HCEC 1CT (cell line): ENCODE results near the gene SRD5A3.

Experiments
- DNase-seq: peaks from one replicate; pipeline ENCODE4 v3.0.0-alpha.2; 2017

SRD5A3 gene

GRCh38 chr4:55410431-55410830 lies 64.4 kb downstream of the SRD5A3 start:
- no peak for DNase-seq

GRCh38 chr4:55411621-55412020 lies 65.6 kb downstream of the SRD5A3 start:
- no peak for DNase-seq

GRCh38 chr4:55416176-55416575 lies 70.1 kb downstream of the SRD5A3 start:
- no peak for DNase-seq
